Suppressor macrophage (primary cell): ENCODE data around the gene PPP1R9B.

Experiments used
- DNase-seq, 4 experiments: peaks; one replicate each; pipeline ENCODE4 v3.0.0-alpha.2; 2020 to 2022

PPP1R9B gene

DNA sequence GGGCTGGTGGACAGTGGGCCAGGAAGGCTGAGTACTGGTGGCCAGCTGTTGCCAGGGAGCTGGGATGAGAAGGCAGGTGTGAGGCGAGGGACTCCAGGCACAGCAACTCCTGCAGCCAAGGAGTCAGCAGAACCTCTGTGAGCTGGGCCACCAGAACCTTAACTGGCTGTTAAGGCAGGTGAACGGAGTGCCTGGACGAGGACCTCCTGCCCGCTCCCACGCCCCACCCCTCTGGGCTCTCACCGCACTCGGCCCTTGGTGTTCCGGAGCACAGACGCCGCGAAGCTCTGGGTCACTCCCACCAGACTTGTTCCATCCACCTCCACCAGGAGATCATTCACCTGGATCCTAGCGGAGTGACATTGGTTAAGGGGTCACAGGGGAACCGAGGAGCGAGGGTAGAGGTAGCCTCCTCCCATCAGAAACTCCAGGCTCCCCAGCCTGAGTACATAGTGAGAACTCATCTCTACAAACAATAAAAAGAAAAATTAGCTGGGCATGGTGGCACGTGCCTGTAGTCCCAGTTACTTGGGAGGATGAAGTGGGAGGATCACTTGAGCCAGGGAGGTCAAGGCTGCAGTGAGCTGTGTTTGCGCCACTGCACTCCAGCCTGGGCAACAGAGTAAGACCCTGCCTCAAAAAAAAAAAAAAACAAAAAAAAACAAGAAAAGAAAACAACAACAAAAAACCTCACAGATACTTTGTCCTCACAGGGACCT is 9.3 kb downstream of the PPP1R9B start:
- no peak for DNase-seq

- peak; percentile 79 to 86 (median 82) for DNase-seq
Measured at GRCh38 chr17:50139950-50140885, 10.3 kb downstream of the PPP1R9B start.

DNA sequence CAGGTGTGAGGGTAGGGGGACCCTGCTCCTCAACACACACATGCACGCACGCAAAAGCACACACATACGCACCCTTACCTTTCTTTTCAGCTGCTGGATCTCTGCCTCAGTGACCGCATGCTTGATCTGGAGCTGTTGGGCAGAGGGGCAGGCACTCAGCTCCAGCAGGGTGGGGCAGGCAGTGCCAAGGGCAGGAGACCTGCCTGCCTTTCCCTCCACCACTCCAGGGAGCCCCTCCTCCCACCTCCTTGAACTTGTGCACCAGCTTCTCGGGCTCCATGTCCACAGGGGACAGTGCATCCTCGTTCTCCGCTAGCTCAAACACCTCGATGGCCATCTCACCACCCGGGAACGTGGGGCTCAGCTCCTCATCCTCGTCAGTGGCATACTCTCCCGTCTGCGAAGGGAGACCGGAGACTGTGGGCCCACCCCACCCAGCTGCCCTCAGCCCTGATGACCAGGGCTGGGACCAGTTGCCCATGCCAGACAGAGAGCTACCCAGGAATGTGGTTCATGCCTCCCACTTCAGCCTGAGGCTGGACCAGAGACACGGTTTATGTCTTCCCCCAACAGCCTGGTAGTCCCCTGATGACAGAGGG is 11.2 kb downstream of the PPP1R9B start:
- DNase-seq = peak in 1 of 4 experiments; percentile 31

DNA sequence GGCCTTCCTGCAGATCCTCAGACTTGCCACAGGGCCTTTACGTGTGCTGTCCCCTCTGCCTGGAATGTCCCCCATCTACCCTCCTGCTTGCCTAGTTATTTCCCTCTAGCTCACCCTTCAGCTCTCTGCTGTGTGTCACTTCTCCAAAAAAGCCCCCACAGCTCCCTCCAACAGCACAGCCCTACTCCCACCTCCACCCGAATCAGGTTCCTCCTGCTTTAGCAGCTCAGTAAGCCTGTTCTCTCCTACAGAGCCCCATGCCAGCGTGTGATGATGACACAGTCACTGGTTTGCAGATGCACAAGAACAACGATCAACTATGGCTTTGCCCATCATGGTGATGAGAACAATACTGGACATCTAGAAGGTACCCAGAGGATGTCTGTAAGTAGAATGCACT is 13.4 kb downstream of the PPP1R9B start:
- peak; percentile 64 to 85 (median 79) for DNase-seq

DNA sequence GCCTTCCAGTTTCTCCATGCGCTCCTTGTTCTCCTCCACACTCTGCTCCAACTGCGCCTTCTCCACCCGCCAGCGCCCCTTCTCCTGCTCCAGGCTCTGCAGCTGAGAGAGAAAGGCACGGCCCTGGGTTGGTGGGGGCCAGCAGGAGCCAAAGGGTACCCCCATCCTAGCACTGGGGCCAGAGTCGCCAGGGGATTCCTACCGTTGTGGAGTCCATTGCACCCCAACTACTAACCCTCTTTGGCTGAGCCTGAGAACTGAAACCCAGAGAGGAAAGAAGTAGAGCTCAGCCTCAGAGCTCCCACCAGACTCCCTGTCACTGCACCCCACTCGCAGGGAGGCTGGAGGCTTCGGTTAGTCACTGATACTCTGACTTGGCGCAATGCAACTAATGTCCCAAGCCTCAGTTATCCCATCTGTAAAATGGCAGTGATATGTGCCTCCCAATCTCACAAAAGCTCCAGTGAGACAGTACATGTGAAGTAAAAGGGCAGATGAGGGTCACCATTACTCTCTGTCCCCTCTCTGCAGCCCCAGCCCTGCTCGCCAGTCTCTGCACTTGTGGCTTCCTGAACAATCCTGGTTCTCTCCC is 14.3 kb downstream of the PPP1R9B start:
- DNase-seq = no peak

DNA sequence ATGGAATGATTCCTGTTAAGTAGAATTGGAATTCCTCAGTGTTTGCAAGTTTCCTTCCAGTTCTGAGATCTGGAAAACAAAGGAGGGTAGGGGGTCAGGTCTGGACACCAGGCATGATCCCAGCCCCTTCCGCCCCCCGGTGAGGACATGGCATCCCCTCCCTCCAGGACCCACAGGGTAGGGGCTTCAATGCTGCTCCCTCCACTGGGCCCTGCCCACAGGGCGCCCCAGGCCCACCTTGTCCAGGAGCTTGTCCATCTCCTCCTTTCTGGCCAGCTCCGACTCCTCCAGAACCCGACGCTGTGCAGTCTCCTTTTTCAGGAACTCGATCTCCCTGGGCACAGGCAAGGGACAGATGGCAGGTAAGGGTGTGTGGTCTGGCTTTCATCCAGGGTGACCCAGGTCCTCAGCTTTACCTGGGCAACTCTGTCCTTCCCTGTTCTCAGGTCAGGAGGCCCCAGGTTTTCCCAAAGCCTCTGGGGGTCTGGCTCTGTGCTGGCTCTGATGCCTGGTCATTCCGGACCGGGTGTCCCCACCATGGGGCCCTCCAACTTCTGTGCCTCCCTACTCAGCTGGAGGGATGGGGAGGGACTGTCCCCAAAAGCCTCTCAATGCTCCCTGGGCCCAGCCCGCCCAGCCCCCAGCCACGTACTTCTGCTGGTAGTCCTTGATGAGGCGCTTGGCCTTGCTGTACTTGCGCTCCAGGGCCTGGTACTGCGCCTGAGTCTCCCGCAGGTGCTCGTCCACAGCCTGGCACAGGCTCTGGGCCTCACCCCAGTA is 15.0 kb downstream of the PPP1R9B start:
- no peak for DNase-seq

DNA sequence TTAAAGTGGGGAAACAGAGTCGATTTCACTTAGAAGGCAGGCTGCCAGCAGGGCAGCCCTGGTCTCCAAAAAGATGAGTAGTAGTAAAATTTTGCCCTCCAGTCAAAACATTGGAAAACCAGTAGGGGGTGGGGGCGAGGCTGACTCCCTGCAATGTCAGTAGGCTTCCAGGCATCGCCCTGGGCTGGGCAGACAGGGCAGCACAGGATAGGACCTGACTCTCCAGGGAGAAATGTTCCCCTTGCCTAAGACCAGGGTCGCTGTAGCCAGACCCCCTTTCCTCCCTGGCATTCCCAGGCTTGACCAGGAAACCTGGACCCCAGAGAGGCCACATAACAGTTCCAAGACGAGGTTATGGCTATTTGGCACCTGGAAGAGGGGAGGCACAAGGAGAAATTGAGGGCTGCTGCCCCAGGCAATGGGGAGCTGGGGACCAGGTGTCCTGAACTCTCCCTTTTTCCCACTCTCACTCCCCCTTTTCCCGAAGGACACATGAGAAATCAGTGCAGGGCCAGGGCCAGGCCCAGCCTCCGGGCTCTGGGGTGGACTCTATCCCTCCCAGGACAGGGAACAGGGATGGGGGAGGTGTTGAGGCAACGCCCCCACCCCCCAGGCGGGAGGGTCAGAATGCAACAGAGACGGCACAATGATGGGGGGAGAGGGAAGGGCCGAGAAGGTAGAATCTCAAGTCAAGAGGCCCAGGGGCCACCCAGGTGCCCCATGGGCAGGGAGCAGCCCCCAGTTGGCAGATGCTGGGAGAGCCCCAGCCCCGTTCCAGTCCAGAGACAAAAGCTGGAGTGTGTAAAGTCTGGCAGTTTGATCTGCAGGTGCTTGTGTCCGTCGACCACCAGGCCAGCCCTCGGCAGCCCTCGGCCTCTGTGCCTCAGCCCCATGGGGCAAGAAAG is 16.0 kb downstream of the PPP1R9B start:
- no peak for DNase-seq

GRCh38 chr17:50133769-50134099 is 16.7 kb downstream of the PPP1R9B start:
- no peak for DNase-seq

DNA sequence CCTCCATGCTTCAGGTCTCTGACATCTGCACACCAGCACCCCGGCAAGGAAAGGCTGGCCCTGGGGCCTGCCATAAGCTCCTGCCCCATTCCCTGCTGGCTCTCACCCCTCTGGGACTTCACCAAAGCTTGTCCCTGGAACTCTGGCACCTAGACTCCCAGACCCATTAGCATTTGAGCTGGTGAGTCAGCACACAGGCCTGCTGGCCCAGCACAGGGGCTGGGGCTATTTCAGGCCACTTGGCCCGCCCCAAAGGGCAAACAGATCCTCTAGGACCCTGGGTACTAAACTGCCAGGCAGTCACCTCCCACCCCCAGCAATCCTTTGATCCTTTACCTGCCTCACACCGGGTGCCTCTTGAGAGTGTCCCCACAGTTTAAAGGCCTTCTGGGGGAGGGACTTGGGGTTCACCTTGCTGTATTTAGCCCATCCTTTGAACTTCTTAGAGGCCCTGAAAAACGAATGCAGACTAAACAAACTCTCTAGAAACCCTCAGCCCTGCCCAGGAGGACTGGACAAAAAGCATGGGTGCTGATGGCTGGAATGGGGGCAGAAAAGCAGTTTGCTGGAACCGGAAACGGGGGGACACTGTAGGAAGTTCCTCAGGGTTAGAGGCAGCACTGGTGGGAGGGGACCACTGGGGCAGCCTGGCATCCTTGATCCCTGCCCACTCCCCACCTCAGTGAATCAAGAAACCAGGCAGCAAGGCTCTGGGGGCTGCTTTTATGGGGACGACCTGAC is 17.3 kb downstream of the PPP1R9B start:
- DNase-seq = no peak

- DNase-seq = peak in 1 of 4 experiments; percentile 20
Measured at GRCh38 chr17:50132104-50132794, 18.2 kb downstream of the PPP1R9B start.

DNA sequence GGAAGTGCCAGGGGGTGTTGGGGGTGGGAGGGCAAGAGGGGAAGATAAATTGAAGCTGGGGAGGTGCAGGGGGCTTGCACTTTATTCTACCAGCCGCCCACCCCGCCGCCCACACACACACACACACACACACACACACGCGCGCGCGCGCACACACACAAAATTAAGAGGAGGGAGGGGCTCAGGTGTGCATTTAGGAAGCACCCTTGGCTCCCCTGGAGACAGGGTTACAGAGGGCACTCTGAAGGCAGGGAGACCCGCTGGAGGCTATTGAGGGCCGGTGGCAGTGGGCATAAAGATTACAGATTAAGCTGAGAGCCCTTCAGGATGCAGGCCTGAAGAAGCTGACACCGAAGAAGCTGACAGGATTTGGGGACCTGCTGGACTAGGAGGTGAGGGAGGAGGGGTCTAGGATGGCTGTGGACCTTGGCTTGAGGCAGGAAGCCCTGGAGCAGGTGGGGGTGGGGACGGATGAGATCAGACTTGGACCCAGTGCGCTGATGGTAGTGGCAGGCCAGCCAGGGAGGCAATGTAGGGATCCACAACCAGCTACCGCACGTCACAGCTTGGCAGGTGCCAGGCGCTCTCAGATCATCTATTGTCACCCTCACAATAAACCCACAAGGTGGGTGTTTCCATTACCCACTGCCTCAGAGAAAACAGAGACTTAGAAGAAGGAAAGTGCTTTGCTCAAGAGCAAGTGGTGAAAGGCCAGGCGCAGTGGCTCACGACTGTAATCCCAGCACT is 19.7 kb downstream of the PPP1R9B start:
- peak in 3 of 4 experiments; percentile 37 to 47 (median 38) for DNase-seq

GRCh38 chr17:50129728-50130558 is 20.5 kb downstream of the PPP1R9B start, which contains the start of gene SAMD14:
SAMD14 (minus strand) TSS chr17:50130160; CDS start chr17:50124959, 5,201 bp downstream.
- peak; percentile 45 to 76 (median 61) for DNase-seq

- DNase-seq = no peak
Measured at GRCh38 chr17:50129353-50129727, 21.1 kb downstream of the PPP1R9B start.

GRCh38 chr17:50128441-50129352 is 21.8 kb downstream of the PPP1R9B start:
- peak; percentile 46 to 71 (median 60) for DNase-seq

GRCh38 chr17:50127697-50128361 is 22.6 kb downstream of the PPP1R9B start:
- DNase-seq = peak in 3 of 4 experiments; percentile 28 to 32 (median 32)

DNA sequence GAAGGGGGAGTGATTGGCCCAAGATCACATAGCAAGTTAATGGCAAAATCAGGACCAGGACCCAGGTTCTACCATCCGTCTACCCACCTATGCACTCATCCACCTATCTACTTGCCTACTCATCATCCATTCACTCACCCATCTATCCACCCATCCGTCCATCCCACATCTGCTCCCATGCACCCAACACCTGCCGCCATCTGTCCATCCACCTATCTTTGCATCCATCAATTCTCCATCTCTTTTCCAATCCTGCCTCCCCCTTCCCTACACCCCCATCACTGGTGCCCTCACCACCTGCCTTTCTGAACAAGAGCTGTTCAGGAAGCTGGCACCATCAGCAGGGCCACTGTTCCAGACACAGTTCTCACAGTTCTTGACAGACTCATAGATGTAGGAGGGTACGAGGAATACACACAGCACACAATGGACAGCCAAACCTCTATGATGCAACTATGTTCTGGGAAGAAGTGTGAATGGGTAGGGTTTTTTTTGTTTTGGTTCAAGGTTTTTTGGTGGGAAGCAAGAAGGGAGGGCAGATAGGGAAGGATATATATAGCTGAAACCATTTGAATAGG is 25.0 kb downstream of the PPP1R9B start:
- DNase-seq = no peak
